GM18502 (cell line): ENCODE results near the gene IL1RL2.

Experiments
- ATAC-seq: cut with Tn5 transposase; IDR thresholded peaks from one replicate; pipeline ENCODE4 v1.9.1; 2021; ENCODE audit warnings: mild to moderate bottlenecking; ENCODE audit not compliant: unreplicated experiment, poor library complexity

Gene IL1RL2

GRCh38 chr2:102155703-102156515 is 30.9 kb upstream of the IL1RL2 start:
- no peak for ATAC-seq

GRCh38 chr2:102158011-102158755 is 28.6 kb upstream of the IL1RL2 start:
- no peak for ATAC-seq

GRCh38 chr2:102159295-102159694 is 27.5 kb upstream of the IL1RL2 start:
- ATAC-seq, result no peak

- no peak for ATAC-seq
These were observed 20.5 kb upstream of the IL1RL2 start for GRCh38 chr2:102166189-102166845.

- no peak for ATAC-seq
These were observed 18.6 kb upstream of the IL1RL2 start for GRCh38 chr2:102168026-102168771.

GRCh38 chr2:102171946-102172345 is 14.9 kb upstream of the IL1RL2 start:
- ATAC-seq, result no peak

- no peak for ATAC-seq
These were observed 14.1 kb upstream of the IL1RL2 start for GRCh38 chr2:102172745-102173144.

- no peak for ATAC-seq
These were observed 10.7 kb upstream of the IL1RL2 start for GRCh38 chr2:102176172-102176571.

- ATAC-seq, result no peak
These were observed 8.9 kb upstream of the IL1RL2 start for GRCh38 chr2:102177814-102178478.

GRCh38 chr2:102179061-102179460 is 7.8 kb upstream of the IL1RL2 start:
- ATAC-seq, result no peak

GRCh38 chr2:102179788-102180686 is 6.8 kb upstream of the IL1RL2 start:
- no peak for ATAC-seq

GRCh38 chr2:102180687-102180999 is 6.2 kb upstream of the IL1RL2 start:
- ATAC-seq, result no peak

- no peak for ATAC-seq
These were observed 5.4 kb upstream of the IL1RL2 start for GRCh38 chr2:102181376-102181775.

GRCh38 chr2:102181919-102182635 is 4.7 kb upstream of the IL1RL2 start:
- ATAC-seq, result no peak

GRCh38 chr2:102184018-102184417 is 2.8 kb upstream of the IL1RL2 start:
- ATAC-seq, result no peak

GRCh38 chr2:102184568-102184967 is 2.3 kb upstream of the IL1RL2 start:
- ATAC-seq, result no peak

GRCh38 chr2:102185347-102185746 is 1.5 kb upstream of the IL1RL2 start:
- ATAC-seq, result no peak

GRCh38 chr2:102187496-102188150 is 800 bp downstream of the IL1RL2 start:
- ATAC-seq, result no peak
